HCT116 (cell line): ENCODE measurements around the gene HDAC8. TPM values are rescaled to one million over a fixed set of nuclear protein-coding genes. Genes with fewer than 3 reads are reported as not detected.
"Not testable (repeated sequence)": the region's sequence is repeated elsewhere in the genome, so short reads cannot be mapped to it uniquely, and the experiment has no call there.

Experiments used
- ATAC-seq: fragments of 200-7000 bp; cut with Tn5 transposase; 2 replicates; pipeline ENCODE4 v1.9.1; 2020; ENCODE audit warnings: mild to moderate bottlenecking, moderate library complexity
- BruUV-seq: library from RNA; stranded (reverse); fragments of 400-500 nt; replicated peaks from 2 replicates; lab custom pipeline; 2021; lab: Mats Ljungman, UMichigan
- CTCF ChIA-PET: fragments of 300-600 bp; sonication (Branson Sonifier 250); formaldehyde crosslinking; loops from one replicate; lab custom pipeline; 2021; ENCODE audit warnings: antibody characterized with exemption; lab: Charles Lee
- POLR2A ChIA-PET: fragments of 300-600, 350-600 bp; sonication (Branson Sonifier 250); formaldehyde crosslinking; loops from one replicate; lab custom pipeline; 2021; ENCODE audit warnings: antibody characterized with exemption; lab: Charles Lee
- RAD21 ChIA-PET, 2 experiments: fragments of 300-600 bp; sonication (Branson Sonifier 250); formaldehyde crosslinking; loops; one replicate each; lab custom pipeline; 2023; ENCODE audit warnings: low total read pairs in 2 of 2; ENCODE audit not compliant: uncharacterized antibody in 2 of 2, unreplicated experiment in 2 of 2, low non-redundant PET in 1 of 2; lab: Charles Lee
- DNase-seq: peaks from one replicate; pipeline ENCODE4 v3.0.0-alpha.2; 2010; ENCODE audit warnings: low read depth, low spot score
- H2AFZ ChIP-seq: fragments of 200-600 bp; shearing (Covaris generic), sonication (generic); 2 replicates; pipeline ENCODE4 v1.6.1; 2017; ENCODE audit warnings: low read depth, mixed run types, mixed read lengths, antibody characterized with exemption, low read length; ENCODE audit not compliant: poor library complexity, severe bottlenecking
- H3K27ac ChIP-seq: 2 replicates; pipeline ENCODE4 v1.5.1; 2012; ENCODE audit warnings: low read depth, low read length
- H3K27me3 ChIP-seq: fragments of 200-600 bp; sonication (generic); 2 replicates; pipeline ENCODE4 v1.6.1; 2016; ENCODE audit warnings: mixed run types, low read length, mixed read lengths; ENCODE audit not compliant: insufficient read depth
- H3K36me3 ChIP-seq, 2 experiments: fragments of 200-500 bp in 1 of 2; fragments of 200-600 bp in 1 of 2; sonication (Bioruptor generic) in 1 of 2; sonication (generic) in 1 of 2; 2 replicates each; pipeline versions ENCODE4 v1.5.1 to v1.6.1; 2014 to 2016; ENCODE audit warnings: low read length in 2 of 2, inconsistent platforms in 1 of 2, mixed read lengths in 1 of 2, mixed run types in 1 of 2; ENCODE audit not compliant: insufficient read depth in 2 of 2, control insufficient read depth in 1 of 2
- H3K4me1 ChIP-seq, 2 experiments: fragments of 200-600 bp in 1 of 2; sonication (generic) in 1 of 2; 2 replicates each; pipeline versions ENCODE4 v1.5.1 to v1.6.1; 2012 to 2017; ENCODE audit warnings: low read length in 2 of 2, inconsistent platforms in 1 of 2, mild to moderate bottlenecking in 1 of 2, mixed read lengths in 1 of 2, mixed run types in 1 of 2, moderate library complexity in 1 of 2; ENCODE audit not compliant: insufficient read depth in 2 of 2, control insufficient read depth in 1 of 2
- H3K4me2 ChIP-seq: fragments of 200-600 bp; sonication (generic); 2 replicates; pipeline ENCODE4 v1.6.1; 2017; ENCODE audit warnings: mixed run types, low read length, mixed read lengths
- H3K4me3 ChIP-seq, 2 experiments: fragments of 200-600 bp in 1 of 2; sonication (generic) in 1 of 2; replicated peaks in 1 of 2; 2 replicates each; pipeline ENCODE4 v1.5.1; 2011 to 2016; ENCODE audit warnings: low read length in 2 of 2, control low read depth in 1 of 2, low read depth in 1 of 2, mild to moderate bottlenecking in 1 of 2, mixed read lengths in 1 of 2, mixed run types in 1 of 2
- H3K79me2 ChIP-seq: fragments of 200-600 bp; sonication (generic); 2 replicates; pipeline ENCODE4 v1.6.1; 2017; ENCODE audit warnings: mild to moderate bottlenecking, mixed run types, low read length, moderate library complexity, mixed read lengths; ENCODE audit not compliant: insufficient read depth
- H3K9ac ChIP-seq: fragments of 200-600 bp; sonication (generic); 2 replicates; pipeline ENCODE4 v1.6.1; 2016; ENCODE audit warnings: low read length, mixed read lengths
- H3K9me2 ChIP-seq: fragments of 200-600 bp; sonication (generic), shearing (Covaris generic); 2 replicates; pipeline ENCODE4 v1.6.1; 2017; ENCODE audit warnings: mixed run types, mild to moderate bottlenecking, moderate library complexity; ENCODE audit not compliant: insufficient read depth
- H3K9me3 ChIP-seq, 2 experiments: fragments of 200-500 bp in 1 of 2; fragments of 200-600 bp in 1 of 2; sonication (Bioruptor generic) in 1 of 2; sonication (generic) in 1 of 2; 2 replicates each; pipeline ENCODE4 v1.6.1; 2014 to 2017; ENCODE audit warnings: low read length in 2 of 2, mixed read lengths in 2 of 2, inconsistent platforms in 1 of 2, low read depth in 1 of 2, mild to moderate bottlenecking in 1 of 2, mixed run types in 1 of 2, moderate library complexity in 1 of 2; ENCODE audit not compliant: control insufficient read depth in 1 of 2, insufficient read depth in 1 of 2
- H4K20me1 ChIP-seq: fragments of 200-600 bp; sonication (generic), shearing (Covaris generic); 2 replicates; pipeline ENCODE4 v1.6.1; 2017; ENCODE audit warnings: mixed run types, mild to moderate bottlenecking, moderate library complexity; ENCODE audit not compliant: insufficient read depth
- CBX3 ChIP-seq: IDR thresholded peaks from 2 replicates; pipeline ENCODE4 v1.6.1; 2012; ENCODE audit warnings: low read depth
- FOSL1 ChIP-seq: IDR thresholded peaks from 2 replicates; pipeline ENCODE4 v1.6.1; 2012; ENCODE audit warnings: low read depth
- JUND ChIP-seq: IDR thresholded peaks from 2 replicates; pipeline ENCODE4 v1.6.1; 2012
- POLR2AphosphoS5 ChIP-seq: IDR thresholded peaks from 2 replicates; pipeline ENCODE4 v1.6.1; 2011; ENCODE audit warnings: mild to moderate bottlenecking, low read depth, low read length, moderate library complexity
- SP1 ChIP-seq: IDR thresholded peaks from 2 replicates; pipeline ENCODE4 v1.6.1; 2012; ENCODE audit warnings: low read depth
- YY1 ChIP-seq: IDR thresholded peaks from 2 replicates; pipeline ENCODE4 v1.6.1; 2011; ENCODE audit warnings: low read length, low read depth, moderate library complexity, mild to moderate bottlenecking; ENCODE audit not compliant: insufficient replicate concordance; ENCODE audit errors: extremely low read depth
- ZFX ChIP-seq: fragments of 450-650 bp; IDR thresholded peaks from 2 replicates; pipeline ENCODE4 v1.6.1; 2017
- intact Hi-C: fragments of 100-400 bp; cut with micrococcal nuclease; formaldehyde crosslinking; loops from 2 replicates; pipeline ENCODE4 v1.10.0; 2022
- total RNA-seq: library from RNA; stranded (reverse); gene quantifications from one replicate; pipeline ENCODE4 v1.2.1, GENCODE V29; 2021; ENCODE audit not compliant: unreplicated experiment
- TF ChIP-seq, protein P1 (sequence below): IDR thresholded peaks from 2 replicates; pipeline ENCODE4 v1.6.1; 2012; ENCODE audit warnings: low read depth
- TF ChIP-seq, protein P2 (sequence below), 3 experiments: fragments of 200-600 bp in 1 of 3; sonication (generic) in 1 of 3; IDR thresholded peaks in 2 of 3; conservative IDR thresholded peaks in 1 of 3; 2 replicates each; pipeline ENCODE4 v1.5.1; 2012 to 2017; ENCODE audit warnings: low read depth in 2 of 3, low read length in 2 of 3, antibody characterized with exemption in 1 of 3, borderline replicate concordance in 1 of 3, control low read depth in 1 of 3, mild to moderate bottlenecking in 1 of 3, mixed read lengths in 1 of 3, mixed run types in 1 of 3, moderate library complexity in 1 of 3; ENCODE audit not compliant: insufficient read depth in 1 of 3
- TF ChIP-seq, protein P3 (sequence below): IDR thresholded peaks from 2 replicates; pipeline ENCODE4 v1.6.1; 2012
- TF ChIP-seq, protein P4 (sequence below): IDR thresholded peaks from 2 replicates; pipeline ENCODE4 v1.6.1; 2012

The HDAC8 gene
- total RNA-seq, 1 experiment from 2014 or later, result 24.1 TPM

DNA sequence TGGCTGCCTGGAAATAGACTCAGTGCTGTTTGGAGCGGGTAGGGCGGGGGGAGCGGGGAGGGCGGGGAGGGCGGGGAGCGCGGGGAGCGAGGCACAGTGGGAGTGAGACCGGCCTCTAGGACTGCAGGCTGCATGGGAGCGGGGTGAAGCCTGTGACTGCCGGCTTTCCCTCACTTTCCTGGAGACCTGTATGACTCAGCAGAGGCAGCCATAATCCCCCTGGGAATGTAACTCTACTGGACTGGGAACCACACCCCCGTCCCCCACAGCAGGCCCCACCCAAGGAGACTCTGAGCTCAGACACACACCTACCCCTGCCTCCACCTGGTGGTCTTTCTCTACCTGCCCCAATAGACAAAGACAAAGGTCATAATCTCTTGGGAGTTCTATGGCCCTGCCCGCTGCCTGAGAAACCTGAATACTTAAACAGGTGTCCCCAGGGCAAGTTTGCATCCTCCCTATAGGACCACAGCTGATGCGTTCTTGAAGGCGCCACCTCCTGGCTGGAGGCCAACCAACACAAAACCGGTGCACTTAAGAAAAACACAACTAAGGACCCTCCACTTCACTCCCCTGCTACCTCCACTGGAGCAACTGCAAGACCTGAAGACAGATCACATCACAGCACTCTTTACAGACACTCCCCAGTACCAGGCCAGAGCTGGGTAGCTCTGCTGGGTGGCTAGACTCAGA, 18.0 kb downstream of the HDAC8 start:
- Histone ChIP-seq H3K9me2 (no peaks in the 10 kb centered on the region), H2AFZ (no peak overlapping the region), H3K4me3 (peak overlapping the region; percentile 30 to 52), H3K79me2 (peaks cover 11% of the 10 kb centered on the region), H3K4me2 (peak overlapping the region; percentile 72), H3K9me3 (no peaks in the 10 kb centered on the region), H3K27ac (peak overlapping the region; percentile 80), H3K36me3 (no peaks in the 10 kb centered on the region), H3K27me3 (no peaks in the 10 kb centered on the region)
- intact Hi-C loops, result no loop called here
- POLR2A ChIA-PET, result no interaction called here
- TF ChIP-seq FOSL1, result peak; percentile 59
- TF ChIP-seq POLR2AphosphoS5, result peak; percentile 35; the same call in 1 of the 2 replicates
- TF ChIP-seq, protein P1, sequence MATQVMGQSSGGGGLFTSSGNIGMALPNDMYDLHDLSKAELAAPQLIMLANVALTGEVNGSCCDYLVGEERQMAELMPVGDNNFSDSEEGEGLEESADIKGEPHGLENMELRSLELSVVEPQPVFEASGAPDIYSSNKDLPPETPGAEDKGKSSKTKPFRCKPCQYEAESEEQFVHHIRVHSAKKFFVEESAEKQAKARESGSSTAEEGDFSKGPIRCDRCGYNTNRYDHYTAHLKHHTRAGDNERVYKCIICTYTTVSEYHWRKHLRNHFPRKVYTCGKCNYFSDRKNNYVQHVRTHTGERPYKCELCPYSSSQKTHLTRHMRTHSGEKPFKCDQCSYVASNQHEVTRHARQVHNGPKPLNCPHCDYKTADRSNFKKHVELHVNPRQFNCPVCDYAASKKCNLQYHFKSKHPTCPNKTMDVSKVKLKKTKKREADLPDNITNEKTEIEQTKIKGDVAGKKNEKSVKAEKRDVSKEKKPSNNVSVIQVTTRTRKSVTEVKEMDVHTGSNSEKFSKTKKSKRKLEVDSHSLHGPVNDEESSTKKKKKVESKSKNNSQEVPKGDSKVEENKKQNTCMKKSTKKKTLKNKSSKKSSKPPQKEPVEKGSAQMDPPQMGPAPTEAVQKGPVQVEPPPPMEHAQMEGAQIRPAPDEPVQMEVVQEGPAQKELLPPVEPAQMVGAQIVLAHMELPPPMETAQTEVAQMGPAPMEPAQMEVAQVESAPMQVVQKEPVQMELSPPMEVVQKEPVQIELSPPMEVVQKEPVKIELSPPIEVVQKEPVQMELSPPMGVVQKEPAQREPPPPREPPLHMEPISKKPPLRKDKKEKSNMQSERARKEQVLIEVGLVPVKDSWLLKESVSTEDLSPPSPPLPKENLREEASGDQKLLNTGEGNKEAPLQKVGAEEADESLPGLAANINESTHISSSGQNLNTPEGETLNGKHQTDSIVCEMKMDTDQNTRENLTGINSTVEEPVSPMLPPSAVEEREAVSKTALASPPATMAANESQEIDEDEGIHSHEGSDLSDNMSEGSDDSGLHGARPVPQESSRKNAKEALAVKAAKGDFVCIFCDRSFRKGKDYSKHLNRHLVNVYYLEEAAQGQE, result no peak
- no peak for TF ChIP-seq ZFX
- TF ChIP-seq, protein P2, sequence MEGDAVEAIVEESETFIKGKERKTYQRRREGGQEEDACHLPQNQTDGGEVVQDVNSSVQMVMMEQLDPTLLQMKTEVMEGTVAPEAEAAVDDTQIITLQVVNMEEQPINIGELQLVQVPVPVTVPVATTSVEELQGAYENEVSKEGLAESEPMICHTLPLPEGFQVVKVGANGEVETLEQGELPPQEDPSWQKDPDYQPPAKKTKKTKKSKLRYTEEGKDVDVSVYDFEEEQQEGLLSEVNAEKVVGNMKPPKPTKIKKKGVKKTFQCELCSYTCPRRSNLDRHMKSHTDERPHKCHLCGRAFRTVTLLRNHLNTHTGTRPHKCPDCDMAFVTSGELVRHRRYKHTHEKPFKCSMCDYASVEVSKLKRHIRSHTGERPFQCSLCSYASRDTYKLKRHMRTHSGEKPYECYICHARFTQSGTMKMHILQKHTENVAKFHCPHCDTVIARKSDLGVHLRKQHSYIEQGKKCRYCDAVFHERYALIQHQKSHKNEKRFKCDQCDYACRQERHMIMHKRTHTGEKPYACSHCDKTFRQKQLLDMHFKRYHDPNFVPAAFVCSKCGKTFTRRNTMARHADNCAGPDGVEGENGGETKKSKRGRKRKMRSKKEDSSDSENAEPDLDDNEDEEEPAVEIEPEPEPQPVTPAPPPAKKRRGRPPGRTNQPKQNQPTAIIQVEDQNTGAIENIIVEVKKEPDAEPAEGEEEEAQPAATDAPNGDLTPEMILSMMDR (IDR thresholded peaks at IDR 0.05 in 2 of 3, conservative IDR thresholded peaks at IDR 0.05 in 1 of 3; ENCODE audit: borderline replicate concordance in 1 of 3, insufficient read depth in 1 of 3, low read depth in 2 of 3, low read length in 2 of 3), result peak in 2 of 3 experiments; percentile 4 to 28; a peak in 1 of 6 replicates
- TF ChIP-seq JUND, result 0 out of 2 replicates have a peak, but pooled peaks have one; percentile 30
- TF ChIP-seq SP1, result peak; percentile 55
- TF ChIP-seq, protein P3, sequence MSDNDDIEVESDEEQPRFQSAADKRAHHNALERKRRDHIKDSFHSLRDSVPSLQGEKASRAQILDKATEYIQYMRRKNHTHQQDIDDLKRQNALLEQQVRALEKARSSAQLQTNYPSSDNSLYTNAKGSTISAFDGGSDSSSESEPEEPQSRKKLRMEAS, result peak; percentile 29; the same call in 1 of the 2 replicates
- TF ChIP-seq YY1, result peak; percentile 79
- TF ChIP-seq, protein P4, sequence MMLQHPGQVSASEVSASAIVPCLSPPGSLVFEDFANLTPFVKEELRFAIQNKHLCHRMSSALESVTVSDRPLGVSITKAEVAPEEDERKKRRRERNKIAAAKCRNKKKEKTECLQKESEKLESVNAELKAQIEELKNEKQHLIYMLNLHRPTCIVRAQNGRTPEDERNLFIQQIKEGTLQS, result no peak
- peak; percentile 52; the same call in 1 of the 2 replicates for TF ChIP-seq CBX3
- TF ChIP-seq, all 23 proteins: peak for 8
- RAD21 ChIA-PET, result no interaction called here
- no TSS peak for BruUV-seq
- H4K20me1 ChIP-seq, result no peaks in the 10 kb centered on the region
- peak; percentile 56 for DNase-seq
- H3K4me1 ChIP-seq, result peaks cover 12 to 15% of the 10 kb centered on the region in 2 experiments; a peak in 3 of 4 replicates
- H3K9ac ChIP-seq, result peak overlapping the region; percentile 61
- ATAC-seq, result peak; percentile 90
- CTCF ChIA-PET, result no interaction called here

DNA sequence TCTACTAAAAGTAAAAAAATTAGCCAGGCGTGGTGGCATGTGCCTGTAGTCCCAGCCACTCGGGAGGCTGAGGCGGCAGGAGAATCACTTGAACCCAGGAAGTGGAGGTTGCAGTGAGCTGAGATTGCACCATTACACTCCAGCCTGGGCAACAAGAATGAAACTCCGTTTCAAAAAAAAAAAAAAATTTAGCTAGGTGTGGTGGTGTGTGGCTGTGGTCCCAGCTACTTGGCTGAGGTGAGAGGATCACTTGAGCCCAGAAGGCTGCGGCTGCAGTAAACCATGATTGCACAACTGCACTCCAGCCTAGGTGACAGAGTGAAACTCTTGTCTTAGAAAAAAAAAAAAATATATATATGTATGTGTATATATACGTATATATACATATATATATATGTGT, 20.2 kb downstream of the HDAC8 start:
- H3K9me2 ChIP-seq, H3K4me2 ChIP-seq, H3K4me3 ChIP-seq, ATAC-seq, H3K27ac ChIP-seq, H3K36me3 ChIP-seq, DNase-seq, RAD21 ChIA-PET, intact Hi-C loops, POLR2A ChIA-PET, H2AFZ ChIP-seq, BruUV-seq, CTCF ChIA-PET, H3K9ac ChIP-seq, H3K27me3 ChIP-seq, H4K20me1 ChIP-seq, H3K9me3 ChIP-seq: not testable (repeated sequence)
- H3K79me2 ChIP-seq, result peaks cover 11% of the 10 kb centered on the region
- peaks cover 12 to 15% of the 10 kb centered on the region in 2 experiments; a peak in 3 of 4 replicates for H3K4me1 ChIP-seq
